ENCODE measurements around the gene PSMC2.

Gene PSMC2

DNA sequence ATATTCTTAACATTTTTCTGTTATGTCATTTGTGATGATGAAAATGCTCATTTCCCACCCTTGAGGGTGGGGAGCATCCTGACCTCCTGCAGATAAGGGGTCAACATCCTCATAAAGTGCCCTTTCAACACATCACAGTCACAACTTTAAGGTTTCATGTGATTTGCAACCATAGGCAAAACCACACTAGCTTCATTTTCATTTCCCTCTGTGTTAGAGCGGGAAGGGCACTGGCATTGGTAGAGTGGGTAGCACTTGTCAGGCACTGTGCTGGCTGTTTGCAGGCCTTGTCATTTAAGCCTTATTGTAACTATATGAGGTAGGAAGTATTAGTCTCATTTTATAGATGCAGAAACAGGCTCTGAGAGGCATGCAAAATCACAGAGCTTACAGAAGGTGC lies 39.8 kb downstream of the PSMC2 start:
- TF ChIP-seq, protein P1, sequence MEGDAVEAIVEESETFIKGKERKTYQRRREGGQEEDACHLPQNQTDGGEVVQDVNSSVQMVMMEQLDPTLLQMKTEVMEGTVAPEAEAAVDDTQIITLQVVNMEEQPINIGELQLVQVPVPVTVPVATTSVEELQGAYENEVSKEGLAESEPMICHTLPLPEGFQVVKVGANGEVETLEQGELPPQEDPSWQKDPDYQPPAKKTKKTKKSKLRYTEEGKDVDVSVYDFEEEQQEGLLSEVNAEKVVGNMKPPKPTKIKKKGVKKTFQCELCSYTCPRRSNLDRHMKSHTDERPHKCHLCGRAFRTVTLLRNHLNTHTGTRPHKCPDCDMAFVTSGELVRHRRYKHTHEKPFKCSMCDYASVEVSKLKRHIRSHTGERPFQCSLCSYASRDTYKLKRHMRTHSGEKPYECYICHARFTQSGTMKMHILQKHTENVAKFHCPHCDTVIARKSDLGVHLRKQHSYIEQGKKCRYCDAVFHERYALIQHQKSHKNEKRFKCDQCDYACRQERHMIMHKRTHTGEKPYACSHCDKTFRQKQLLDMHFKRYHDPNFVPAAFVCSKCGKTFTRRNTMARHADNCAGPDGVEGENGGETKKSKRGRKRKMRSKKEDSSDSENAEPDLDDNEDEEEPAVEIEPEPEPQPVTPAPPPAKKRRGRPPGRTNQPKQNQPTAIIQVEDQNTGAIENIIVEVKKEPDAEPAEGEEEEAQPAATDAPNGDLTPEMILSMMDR (IDR thresholded peaks at IDR 0.05; ENCODE audit: low read depth, low read length), result no peak

DNA sequence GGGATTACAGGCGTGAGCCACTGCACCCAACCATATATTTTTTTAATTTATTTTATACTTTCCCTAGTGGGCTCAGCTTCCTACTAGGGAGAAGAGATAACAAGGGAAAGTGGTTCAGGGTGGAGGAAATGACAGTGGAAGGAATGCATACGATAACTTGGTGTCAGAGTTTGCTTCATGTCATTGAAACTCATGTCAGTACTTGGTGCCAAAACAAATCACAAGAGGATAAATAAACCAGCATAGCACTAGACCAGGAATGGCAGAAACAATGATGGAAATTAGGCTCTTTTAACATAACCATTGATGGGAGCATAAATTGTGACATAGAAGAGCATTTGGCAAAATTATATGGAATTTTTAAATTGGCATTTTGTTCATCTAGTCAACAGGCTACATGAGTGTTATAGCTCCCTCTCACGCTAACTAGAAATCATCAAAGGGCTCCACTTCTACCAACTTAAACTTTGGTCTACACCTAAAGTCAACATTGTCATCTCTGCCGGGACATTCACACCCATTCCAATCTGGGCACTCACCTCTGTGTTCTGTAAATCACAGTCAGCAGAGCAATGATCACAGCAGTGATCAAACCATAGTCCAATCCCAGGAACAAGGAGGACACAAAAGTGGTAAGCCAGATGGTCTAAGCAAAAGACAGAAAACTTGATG lies 41.2 kb downstream of the PSMC2 start:
- TF ChIP-seq, protein P1 (IDR thresholded peaks at IDR 0.05; ENCODE audit: low read depth, low read length), result no peak
- no peak for DNase-seq (ENCODE audit: extremely low read depth, low read depth)

More for the DNA sequence above, 39.8 kb downstream of the PSMC2 start:
- no peak for DNase-seq (ENCODE audit: extremely low read depth, low read depth)

DNA sequence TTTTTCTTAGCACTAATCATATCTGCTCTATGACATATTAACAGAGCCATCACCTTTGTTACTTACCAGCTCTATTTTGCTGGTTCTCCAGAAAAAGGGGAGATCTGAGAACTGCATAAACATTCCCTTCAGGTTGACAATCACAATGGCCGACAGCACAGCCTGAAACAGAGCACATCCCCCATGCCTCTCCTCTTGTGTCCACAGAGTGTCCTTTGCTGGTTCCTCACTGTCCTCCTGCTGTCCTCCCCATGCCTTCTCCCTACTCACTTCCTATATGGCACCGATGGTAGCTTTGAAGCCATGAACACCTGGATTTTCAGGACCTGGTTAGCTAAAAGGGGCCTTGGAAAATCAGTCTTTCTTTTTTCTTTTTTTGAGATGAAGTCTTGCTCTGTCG lies 41.8 kb downstream of the PSMC2 start:
- no peak for DNase-seq (ENCODE audit: extremely low read depth, low read depth)

DNA sequence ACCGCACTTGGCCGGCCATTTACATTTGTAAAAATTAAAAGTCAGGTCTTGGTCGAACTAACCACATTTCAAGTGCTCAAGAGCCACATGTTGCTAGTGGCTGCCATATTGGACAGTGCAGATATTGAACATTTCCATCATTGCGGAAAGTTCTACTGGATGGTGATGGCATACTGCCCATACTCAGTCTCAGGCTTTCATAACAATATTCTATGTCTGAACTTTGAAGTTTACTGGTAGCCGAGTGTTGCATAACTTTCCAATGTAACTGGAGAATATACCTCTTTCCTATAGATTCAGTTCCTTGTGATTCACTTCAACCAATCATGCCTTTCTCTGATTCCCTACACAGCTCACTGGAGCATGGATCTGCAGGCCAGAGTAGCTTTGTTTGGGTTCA lies 43.7 kb downstream of the PSMC2 start:
- TF ChIP-seq, protein P1 (IDR thresholded peaks at IDR 0.05; ENCODE audit: low read depth, low read length), result no peak
- DNase-seq (ENCODE audit: extremely low read depth, low read depth), result no peak

More for the DNA sequence above, 41.8 kb downstream of the PSMC2 start:
- TF ChIP-seq, protein P1 (IDR thresholded peaks at IDR 0.05; ENCODE audit: low read depth, low read length), result no peak

DNA sequence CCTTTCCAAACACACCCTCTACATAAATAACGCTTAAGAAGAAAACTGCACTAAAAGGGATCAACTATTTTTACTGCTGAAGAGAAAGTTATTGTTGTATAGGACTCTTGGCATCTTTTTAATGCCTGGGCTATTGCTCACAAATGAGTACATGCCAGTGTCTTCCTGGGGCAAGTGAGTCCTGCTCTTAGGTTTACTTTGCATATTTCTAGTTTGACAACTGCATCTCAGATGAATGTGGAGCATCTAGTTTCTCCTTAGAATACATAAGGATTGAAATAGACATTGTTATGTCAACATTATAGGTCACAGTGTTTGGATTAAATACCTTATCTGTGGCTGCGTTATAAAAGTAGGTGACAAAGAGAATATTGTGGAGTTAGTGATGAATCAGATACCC lies 44.5 kb downstream of the PSMC2 start:
- DNase-seq (ENCODE audit: extremely low read depth, low read depth), result no peak
- TF ChIP-seq, protein P1 (IDR thresholded peaks at IDR 0.05; ENCODE audit: low read depth, low read length), result no peak

DNA sequence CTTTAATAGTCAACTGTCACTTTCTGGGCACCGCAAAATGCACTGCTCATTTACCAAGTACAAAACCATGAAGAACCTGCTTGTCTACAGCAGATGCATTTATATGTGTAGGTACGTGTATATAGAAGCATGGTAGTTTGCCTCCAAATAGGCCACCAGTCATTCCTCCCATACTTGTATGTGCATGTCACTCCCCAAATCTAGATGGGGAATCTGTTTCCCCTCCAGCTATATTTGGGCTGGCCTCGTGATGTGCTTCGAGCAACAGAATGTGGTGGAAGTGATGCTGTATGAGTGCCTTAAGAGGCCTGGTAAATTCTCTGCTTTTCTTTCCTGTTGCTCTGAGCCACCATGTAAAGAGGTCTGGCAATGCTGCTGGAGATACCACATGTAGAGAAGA lies 47.1 kb downstream of the PSMC2 start:
- TF ChIP-seq, protein P1 (IDR thresholded peaks at IDR 0.05; ENCODE audit: low read depth, low read length), result no peak
- no peak for DNase-seq (ENCODE audit: extremely low read depth, low read depth)

DNA sequence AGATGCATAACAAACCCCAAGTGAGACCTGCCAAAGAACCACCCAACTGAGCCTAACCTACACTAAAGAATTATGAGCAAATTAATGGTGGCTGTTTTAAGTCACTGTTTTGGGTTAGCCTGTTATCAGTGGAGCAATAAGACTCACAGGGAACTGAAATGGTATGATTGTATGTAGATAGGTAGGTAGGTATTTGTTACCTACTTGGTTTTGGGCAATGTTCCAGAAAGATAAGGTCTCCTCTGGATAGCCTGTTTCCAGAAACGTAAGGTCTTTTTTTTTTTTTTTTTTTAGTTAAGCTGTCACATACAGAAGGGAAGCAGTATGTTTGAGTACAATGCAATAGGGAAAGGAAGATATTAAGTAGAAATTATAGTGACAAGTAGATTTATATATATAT lies 47.6 kb downstream of the PSMC2 start:
- TF ChIP-seq, protein P1 (IDR thresholded peaks at IDR 0.05; ENCODE audit: low read depth, low read length), result no peak
- DNase-seq (ENCODE audit: extremely low read depth, low read depth), result no peak
